Fibroblast of lung (primary cell): Measurements from ENCODE around the gene KHNYN.

Experiments used
- EZH2 ChIP-seq: IDR thresholded peaks from 2 replicates; pipeline ENCODE4 v1.5.1; 2012; ENCODE audit warnings: low read length, control low read depth, mild to moderate bottlenecking; ENCODE audit errors: missing control alignments
- TF ChIP-seq, protein P1 (sequence below), 2 donors: IDR thresholded peaks in 1 of 2; conservative IDR thresholded peaks in 1 of 2; 1 replicate in 1 of 2; 2 replicates in 1 of 2; pipeline ENCODE4 v1.5.1; 2011 to 2012; ENCODE audit warnings: low read length in 2 of 2, control low read depth in 1 of 2, inconsistent platforms in 1 of 2, low read depth in 1 of 2, mild to moderate bottlenecking in 1 of 2

DNA sequence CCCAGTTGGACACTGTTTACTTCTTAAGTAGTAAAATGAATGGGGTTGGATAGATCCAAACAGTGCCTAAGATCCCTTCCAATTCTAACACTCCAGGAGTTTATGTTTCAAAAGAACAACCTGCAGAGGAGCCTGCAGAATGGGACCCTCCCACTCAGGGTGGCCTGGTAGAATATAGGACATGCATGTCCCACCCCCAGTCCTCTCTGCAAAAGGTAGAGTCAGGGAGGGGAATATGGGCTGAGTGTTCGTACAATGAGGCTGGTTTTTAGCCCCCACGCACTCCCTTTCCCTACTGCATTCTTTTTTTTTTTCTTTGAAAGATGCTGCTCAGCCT is 42.8 kb upstream of the KHNYN start:
- TF ChIP-seq, protein P1, sequence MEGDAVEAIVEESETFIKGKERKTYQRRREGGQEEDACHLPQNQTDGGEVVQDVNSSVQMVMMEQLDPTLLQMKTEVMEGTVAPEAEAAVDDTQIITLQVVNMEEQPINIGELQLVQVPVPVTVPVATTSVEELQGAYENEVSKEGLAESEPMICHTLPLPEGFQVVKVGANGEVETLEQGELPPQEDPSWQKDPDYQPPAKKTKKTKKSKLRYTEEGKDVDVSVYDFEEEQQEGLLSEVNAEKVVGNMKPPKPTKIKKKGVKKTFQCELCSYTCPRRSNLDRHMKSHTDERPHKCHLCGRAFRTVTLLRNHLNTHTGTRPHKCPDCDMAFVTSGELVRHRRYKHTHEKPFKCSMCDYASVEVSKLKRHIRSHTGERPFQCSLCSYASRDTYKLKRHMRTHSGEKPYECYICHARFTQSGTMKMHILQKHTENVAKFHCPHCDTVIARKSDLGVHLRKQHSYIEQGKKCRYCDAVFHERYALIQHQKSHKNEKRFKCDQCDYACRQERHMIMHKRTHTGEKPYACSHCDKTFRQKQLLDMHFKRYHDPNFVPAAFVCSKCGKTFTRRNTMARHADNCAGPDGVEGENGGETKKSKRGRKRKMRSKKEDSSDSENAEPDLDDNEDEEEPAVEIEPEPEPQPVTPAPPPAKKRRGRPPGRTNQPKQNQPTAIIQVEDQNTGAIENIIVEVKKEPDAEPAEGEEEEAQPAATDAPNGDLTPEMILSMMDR (conservative IDR thresholded peaks at IDR 0.05 in 1 of 2, IDR thresholded peaks at IDR 0.05 in 1 of 2; ENCODE audit: low read depth in 1 of 2, low read length in 2 of 2) = no peak
- no peak for TF ChIP-seq EZH2
